Cerebellar nuclear complex (tissue), 1 donor: ENCODE results near the gene SYPL1.

Experiments used
- DNase-seq, 2 experiments: peaks; one replicate each; lab custom pipeline; 2025; lab: John Stamatoyannopoulos, UW

Gene SYPL1

GRCh38 chr7:106050002-106050745 lies 61.9 kb downstream of the SYPL1 start:
- no peak for DNase-seq

DNA sequence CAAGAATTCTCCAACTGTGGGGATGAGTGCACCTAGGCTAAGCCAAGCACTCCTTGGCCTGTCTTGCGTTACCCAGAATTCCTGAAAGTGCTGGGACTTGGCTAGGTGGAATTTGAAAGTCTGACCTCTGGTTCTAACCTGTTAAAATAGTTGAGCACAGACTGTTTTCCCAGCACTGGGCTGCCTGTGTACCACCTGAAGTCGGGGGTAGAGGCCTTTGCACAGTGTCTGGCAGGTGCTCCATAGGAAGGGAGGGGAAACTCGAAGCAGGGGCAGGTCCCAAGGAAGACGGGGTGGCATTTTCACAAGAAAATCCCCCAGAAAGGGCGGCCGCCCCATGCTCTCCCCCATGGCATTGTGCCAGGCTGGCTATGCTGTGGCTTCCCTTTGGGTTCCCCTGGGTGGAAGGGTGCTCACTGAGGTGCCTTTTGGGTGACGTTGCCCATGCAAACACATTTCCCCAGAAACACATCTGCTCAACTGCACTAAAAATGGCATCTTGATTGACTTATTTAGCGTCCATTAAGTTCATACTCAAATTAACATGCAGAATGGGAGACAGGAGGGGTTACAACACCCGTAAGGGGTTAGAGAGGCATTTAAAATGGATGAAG lies 62.9 kb downstream of the SYPL1 start:
- DNase-seq: no peak

GRCh38 chr7:106048706-106049020 lies 63.4 kb downstream of the SYPL1 start:
- no peak for DNase-seq

DNA sequence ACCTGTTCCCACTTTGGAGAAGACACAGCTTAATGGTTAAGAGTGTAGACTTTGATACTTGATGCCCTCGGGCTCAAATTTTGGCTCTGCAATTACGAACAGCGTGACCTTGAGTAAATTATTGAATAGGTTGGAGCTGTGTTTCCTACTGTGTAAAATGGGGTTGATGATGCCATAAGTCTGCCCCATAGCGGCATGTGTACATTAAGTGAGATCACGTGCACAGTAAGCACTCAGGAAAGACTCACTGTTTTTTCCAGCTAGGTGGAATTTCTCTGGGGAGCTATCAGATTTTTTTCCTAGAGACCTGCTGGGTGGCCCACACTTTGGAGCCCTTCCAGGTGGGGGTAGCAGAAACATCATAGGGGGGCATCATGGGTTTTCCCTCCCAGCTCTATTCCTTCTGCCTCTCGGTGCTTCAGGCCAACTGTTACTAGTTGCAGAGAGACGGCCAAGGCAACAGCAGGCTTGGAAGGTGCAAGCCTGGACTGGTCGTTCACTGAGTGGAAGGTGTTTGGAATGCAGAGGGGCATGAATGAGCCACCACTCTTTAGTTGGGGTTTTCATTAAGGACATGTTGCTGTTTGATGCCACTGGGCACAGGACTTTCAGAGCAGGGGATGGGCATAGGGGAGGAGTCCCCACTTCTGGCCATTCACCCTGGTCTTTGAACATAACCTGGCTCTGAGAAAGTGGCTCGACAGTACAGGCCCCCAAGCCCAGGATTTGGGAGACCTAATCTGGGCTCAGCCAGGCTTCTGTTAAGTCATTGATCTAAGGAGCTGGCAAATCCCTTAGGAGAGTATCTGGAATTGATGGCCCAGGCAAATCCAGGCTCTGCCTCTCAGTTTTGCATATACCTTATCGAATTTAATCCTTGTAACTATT lies 64.0 kb downstream of the SYPL1 start:
- DNase-seq: peak in 1 of 2 experiments; percentile 3

DNA sequence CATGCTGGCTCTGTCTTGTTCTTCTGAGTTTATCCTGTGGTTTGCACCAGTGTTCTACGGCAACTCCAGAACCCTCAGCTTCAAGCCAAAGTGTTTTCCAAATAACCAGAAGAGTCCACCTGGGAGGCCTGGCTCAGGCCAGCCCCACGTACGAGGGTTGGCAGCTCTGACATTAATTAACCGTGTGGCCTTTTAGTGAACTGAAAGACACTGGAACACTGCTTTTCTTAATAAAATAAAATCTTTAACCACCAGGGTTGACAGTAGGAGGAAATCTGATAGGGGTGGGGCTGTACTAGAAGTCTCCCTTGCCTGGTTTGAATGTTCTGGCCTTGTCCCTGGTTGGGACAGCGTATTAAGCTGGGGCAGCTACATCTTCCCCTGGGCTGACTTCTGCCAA lies 64.9 kb downstream of the SYPL1 start:
- peak in 1 of 2 experiments; percentile 18 for DNase-seq

DNA sequence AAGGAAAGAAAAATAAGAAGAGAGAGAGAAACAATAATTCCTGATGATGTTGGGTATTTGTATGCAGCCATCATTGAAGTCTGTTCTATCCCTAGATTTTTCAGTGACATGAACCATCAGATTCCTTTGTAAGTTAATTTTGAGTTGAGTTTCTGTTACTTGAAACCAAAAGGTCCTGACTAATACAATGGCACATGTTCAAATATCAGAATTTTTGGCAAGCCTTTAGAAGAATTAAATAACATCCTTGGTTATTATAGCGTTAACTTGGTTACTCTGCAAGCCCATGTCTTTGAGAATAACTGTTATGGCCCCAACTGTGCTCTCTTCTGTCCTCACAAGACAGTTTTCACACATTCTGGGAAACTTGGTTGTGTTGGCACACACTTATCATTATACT lies 66.5 kb downstream of the SYPL1 start:
- DNase-seq: no peak

GRCh38 chr7:106045139-106045538 lies 67.0 kb downstream of the SYPL1 start:
- DNase-seq: no peak

DNA sequence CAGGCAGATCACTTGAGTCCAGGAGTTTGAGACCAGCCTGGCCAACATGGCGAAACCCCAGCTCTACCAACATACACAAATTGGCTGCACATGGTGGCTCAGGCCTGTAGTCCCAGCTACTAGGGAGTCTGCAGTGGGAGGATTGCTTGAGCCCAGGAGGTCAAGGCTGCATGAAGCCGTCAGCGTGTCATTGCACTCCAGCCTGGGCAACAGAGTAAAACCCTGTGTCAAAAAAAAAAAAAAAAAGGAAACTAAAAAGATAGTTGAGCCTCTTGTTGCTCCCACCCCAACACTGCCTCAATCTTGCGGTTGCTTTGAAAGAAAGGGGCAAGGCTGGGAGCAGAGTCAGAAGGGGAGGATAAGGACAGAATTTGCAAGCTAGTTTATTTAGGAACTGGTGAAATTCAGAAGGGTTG lies 69.9 kb downstream of the SYPL1 start:
- DNase-seq: no peak

DNA sequence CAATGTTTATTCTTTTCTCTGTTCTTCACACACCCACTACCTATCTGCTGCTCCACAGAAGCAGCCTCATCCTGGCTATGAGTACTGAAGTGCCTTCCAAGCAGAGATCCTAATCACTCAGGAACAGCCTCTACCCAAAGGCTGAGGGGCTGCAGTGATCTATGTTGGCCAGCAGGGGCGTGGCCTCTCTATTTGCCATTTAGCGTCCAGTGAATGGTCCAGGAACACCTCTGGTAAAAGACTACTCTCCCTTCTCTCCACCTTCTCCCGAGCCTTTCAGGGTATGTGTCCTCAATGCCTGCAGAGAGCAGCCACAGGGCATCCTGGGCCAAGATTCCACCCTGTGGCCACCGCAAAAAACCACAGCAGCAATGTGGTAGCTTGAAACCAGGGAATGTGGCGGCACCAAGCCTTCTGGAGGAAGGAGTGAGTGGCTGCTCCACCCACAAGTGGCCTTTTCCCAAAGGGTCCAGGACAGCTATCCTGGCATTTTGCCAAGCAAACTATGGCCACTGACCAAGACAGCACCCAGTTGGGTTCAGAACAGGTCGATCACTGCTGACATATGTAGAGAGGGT lies 70.9 kb downstream of the SYPL1 start:
- DNase-seq: no peak
